Right lung (tissue), 5 donors: ENCODE data around the gene LMNTD2. TPM values are rescaled to one million over a fixed set of nuclear protein-coding genes. Genes with fewer than 3 reads are reported as not detected.

Experiments used
- DNase-seq, 2 donors: peaks; one replicate each; pipeline ENCODE4 v3.0.0-alpha.2; 2013
- polyA plus RNA-seq, 5 donors: library from polyadenylated mRNA; unstranded; fragments of 120-200 nt; gene quantifications; one replicate each; pipeline versions ENCODE4 v1.2.1 to v1.2.3, GENCODE V29; 2013; ENCODE audit warnings: inconsistent platforms in 1 of 5, low replicate concordance in 1 of 5; ENCODE audit not compliant: insufficient read length in 5 of 5, insufficient read depth in 1 of 5

The LMNTD2 gene
- polyA plus RNA-seq, 5 donors, result 1.6 to 4.9 (median 2.8) TPM

DNA sequence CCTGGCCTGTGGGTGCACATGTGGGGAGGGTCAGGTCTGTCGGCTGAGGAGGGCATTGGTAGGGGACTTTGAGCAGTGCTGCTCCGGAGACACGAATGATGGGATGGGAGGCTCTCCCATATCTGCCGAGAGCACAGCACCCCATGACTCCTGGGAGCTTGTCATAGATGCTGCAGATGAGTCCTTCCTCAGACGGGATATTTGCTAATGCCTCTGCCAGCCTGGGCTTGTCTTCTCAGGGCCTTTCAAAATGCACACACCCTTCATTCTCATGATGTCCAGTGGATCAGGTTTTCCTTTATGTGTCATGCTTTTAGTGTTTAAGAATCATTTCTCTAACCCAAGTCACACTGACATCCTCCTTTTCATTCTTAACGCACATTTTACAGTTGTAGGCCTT is 45.4 kb downstream of the LMNTD2 start:
- no peak for DNase-seq

DNA sequence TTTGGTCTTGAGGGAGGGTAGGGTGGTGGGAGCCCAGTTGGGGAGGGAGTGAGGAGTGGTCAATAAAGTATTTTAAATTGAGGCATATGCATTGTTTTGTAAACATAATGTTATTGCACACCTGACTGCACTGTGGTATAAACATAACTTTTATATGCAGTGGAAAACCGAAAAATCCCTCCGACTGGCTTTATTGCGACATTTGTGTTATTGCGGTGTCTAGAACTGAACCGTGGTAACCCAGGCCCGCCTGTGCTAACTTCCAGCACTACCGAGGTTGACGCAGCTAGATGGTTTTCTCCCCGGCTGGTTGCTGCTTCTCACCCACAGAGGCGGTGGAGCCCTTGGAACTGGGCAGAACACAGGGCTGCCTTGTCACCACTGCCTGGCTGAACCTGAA is 45.9 kb downstream of the LMNTD2 start:
- no peak for DNase-seq

GRCh38 chr11:512761-513595 is 47.6 kb downstream of the LMNTD2 start:
- DNase-seq, result no peak

DNA sequence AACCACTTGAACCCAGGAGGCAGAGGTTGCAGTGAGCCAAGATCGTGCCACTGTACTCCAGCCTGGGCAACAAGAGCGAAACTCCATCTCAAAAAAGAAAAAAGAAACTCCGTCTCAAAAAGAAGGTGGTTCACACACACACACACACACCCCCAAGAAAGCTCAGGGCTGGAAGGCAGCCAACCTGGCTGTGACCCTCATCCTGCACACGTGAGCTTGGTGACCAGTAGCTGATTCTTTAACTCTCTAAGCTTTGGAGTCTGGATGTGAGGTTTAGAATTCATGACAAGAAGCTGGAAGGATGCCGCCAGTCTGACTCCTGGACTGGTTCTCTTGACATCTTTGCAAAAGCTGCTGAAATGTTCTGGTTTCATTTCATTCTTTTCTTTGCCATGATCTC is 51.6 kb downstream of the LMNTD2 start:
- DNase-seq, result no peak

DNA sequence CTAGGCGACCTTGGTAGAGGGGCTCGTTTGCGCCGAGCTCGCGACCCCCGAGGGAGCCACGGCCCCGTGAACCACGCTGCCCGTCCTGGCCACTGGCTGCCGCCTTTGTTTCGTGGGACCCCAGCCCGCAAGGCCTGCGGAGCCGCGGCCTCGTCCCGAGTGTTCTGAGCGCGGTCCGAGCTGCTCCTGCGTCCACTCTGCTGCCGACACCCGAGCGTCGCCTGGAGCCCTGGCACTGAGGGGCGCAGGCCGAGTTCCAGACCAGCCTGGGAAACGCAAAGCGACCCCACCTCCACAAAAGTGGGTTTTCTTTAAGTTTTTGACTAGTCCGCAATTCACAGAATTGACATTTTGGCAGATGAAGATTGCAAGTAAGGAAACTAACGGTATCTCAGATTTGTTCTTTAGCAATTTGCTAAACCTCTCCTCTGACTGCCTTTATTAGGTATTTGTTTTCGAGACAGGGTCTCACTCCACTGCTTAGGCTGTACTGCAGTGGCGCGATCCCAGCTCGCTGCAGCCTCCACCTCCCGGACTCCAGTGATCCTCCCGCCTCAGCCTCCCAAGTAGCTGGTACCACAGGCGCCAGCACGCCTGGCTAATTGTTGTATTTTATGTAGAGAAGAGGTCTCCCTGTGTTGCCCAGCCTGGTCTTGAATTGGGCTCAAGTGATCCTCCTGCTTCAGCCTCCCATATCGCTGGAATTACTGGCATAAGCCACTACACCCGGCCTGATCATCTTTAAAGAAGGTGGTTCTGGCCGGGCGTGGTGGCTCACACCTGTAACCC is 52.6 kb downstream of the LMNTD2 start:
- DNase-seq, result no peak

DNA sequence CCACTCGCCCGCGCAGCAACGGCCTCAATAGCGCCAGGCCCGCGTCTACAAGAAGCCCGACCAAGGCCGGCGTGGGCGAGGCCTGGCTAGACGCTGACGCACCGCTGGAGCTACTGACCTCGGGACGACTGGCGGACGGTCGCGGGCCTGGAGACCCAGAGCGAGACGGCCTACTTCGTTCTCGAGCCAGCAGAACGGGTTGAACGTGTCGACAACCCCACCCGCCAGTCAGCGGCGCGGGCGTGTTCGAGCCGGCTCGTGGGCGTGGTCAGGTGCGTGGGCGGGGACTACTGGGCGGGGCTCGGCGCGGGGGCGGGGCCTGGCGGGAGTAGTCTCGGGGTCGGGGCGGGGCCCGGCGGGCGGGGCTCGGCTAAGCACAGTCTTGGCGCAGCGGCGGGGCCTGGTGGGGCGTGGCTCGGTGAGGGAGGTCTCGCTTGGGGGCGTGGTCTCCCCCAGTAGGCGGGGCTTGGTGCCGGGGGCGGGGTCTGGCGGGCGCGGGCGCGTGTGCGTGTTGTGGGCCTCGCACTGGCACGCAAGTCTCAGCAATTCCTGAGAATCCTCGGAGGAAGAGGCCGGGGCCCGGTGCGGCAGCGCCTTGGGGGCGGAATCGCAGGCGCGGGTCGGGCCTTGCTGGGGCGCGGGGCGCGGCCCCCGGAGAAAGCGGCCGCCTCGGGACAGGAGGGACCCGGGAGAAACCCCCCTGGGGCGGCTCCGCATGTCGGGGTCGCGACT is 53.4 kb downstream of the LMNTD2 start, which contains the start of gene RNH1:
Gene RNH1, minus strand, starts transcription at position 248 of the 732 bp plus-strand sequence. CDS start 5,080 bp downstream, outside the sequence.
- DNase-seq, result peak; percentile 91 to 92

DNA sequence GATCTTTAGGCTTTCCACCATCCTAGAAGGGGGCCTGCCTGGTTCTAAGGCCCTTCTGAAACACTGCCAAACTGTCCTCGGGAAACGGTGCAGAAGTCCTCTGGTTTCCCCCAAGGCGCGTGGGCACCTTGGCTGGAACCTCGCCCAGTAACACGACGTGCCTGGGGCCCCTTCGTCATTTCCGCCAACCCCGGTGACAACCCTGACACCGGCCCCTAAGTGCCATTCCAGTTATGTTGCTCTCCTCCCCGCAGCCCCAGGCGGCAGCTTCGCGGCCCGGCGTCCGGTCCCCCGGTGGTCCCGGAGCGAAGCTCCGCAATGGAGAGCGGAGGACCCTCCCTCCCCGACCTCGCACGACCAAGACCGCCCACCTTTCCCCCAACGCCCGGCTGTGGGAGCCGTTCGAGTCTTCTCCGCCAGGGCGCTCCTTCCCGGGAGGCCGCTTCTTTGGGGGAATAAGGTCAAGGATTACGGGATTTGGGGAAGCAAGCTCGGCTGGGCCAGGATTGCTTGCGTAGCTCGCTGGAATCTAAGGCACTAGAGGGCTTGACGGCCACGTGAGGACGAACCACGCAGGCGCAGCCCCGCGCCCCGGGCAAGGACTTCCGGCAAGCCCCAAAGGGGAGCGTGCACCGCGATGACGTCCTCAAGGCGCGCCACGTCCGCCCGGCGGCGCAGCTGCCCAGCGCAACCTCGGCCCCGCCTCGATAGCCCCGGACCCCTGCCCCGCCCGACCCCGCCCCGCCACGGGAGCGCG is 54.1 kb downstream of the LMNTD2 start:
- DNase-seq, result peak; percentile 98

- no peak for DNase-seq
These were observed 55.6 kb downstream of the LMNTD2 start for GRCh38 chr11:504994-505344.

Other genes starting within 250 kb of the LMNTD2 start
- gene IFITM1, start 246.7 kb downstream of the LMNTD2 start, polyA plus RNA-seq, result 10 to 100 TPM in 4 of 5 donors, 1 to 10 TPM in 1; 9.3 to 14.1 (median 13.2) TPM
- gene IFITM3, start 239.9 kb downstream of the LMNTD2 start, polyA plus RNA-seq, result 100 to 1,000 TPM; 255 to 655 (median 324) TPM
- gene B4GALNT4, start 191.2 kb downstream of the LMNTD2 start, polyA plus RNA-seq, result 10 to 100 TPM; 40.1 to 62.6 (median 57.2) TPM
- gene PKP3, start 166.5 kb downstream of the LMNTD2 start, polyA plus RNA-seq, result 10 to 100 TPM in 4 of 5 donors, 1 to 10 TPM in 1; 9.5 to 17.4 (median 13.3) TPM
- gene SIGIRR, start 145.7 kb downstream of the LMNTD2 start, polyA plus RNA-seq, result 10 to 100 TPM; 19.0 to 44.1 (median 33.8) TPM
- 1 to 10 TPM; 4.5 to 9.0 (median 6.8) TPM for gene ANO9, start 118.7 kb downstream of the LMNTD2 start, polyA plus RNA-seq
- gene PTDSS2, start 110.5 kb downstream of the LMNTD2 start, polyA plus RNA-seq, result 10 to 100 TPM; 21.2 to 31.5 (median 25.8) TPM
- 100 to 1,000 TPM in 1 of 5 donors, 10 to 100 TPM in 4; 63.3 to 130 (median 87.3) TPM for gene RNH1, start 53.5 kb downstream of the LMNTD2 start, polyA plus RNA-seq
- gene HRAS, start 25.2 kb downstream of the LMNTD2 start, polyA plus RNA-seq, result 10 to 100 TPM; 27.3 to 63.3 (median 38.2) TPM
- gene LRRC56, start 23.2 kb downstream of the LMNTD2 start, polyA plus RNA-seq, result 1 to 10 TPM; 2.3 to 5.0 (median 3.3) TPM
- 10 to 100 TPM; 16.5 to 41.2 (median 27.6) TPM for gene RASSF7, start 232 bp upstream of the LMNTD2 start, polyA plus RNA-seq
- 10 to 100 TPM; 16.0 to 28.3 (median 20.4) TPM for gene PHRF1, start 15.7 kb upstream of the LMNTD2 start, polyA plus RNA-seq
- gene IRF7, start 55.2 kb upstream of the LMNTD2 start, polyA plus RNA-seq, result 10 to 100 TPM in 3 of 5 donors, 1 to 10 TPM in 2; 6.9 to 19.1 (median 11.5) TPM
- gene CDHR5, start 64.2 kb upstream of the LMNTD2 start, polyA plus RNA-seq, result under 1 TPM; 0.20 to 0.86 (median 0.58) TPM
- 10 to 100 TPM in 1 of 5 donors, 1 to 10 TPM in 4; 1.2 to 14.9 (median 1.7) TPM for gene SCT, start 66.4 kb upstream of the LMNTD2 start, polyA plus RNA-seq
- gene DRD4, start 76.5 kb upstream of the LMNTD2 start, polyA plus RNA-seq, result 1 to 10 TPM in 2 of 5 donors, under 1 TPM in 3; 0.21 to 1.5 (median 0.74) TPM
- gene DEAF1, start 134.5 kb upstream of the LMNTD2 start, polyA plus RNA-seq, result 10 to 100 TPM; 32.7 to 49.5 (median 37.7) TPM
- gene TMEM80, start 135.1 kb upstream of the LMNTD2 start, polyA plus RNA-seq, result 10 to 100 TPM; 23.2 to 35.8 (median 29.9) TPM
- gene EPS8L2, start 145.5 kb upstream of the LMNTD2 start, polyA plus RNA-seq, result 10 to 100 TPM; 41.3 to 88.7 (median 81.2) TPM
- gene TALDO1, start 186.7 kb upstream of the LMNTD2 start, polyA plus RNA-seq, result 100 to 1,000 TPM; 100 to 129 (median 107) TPM
- 10 to 100 TPM; 41.4 to 80.2 (median 61.8) TPM for gene GATD1, start 216.7 kb upstream of the LMNTD2 start, polyA plus RNA-seq
- gene CEND1, start 229.4 kb upstream of the LMNTD2 start, polyA plus RNA-seq, result under 1 TPM in 3 of 5 donors, not detected in 2; 0.18 to 0.24 (median 0.22) TPM
- 10 to 100 TPM in 4 of 5 donors, 1 to 10 TPM in 1; 9.4 to 25.4 (median 15.7) TPM for gene SLC25A22, start 237.5 kb upstream of the LMNTD2 start, polyA plus RNA-seq
- gene PIDD1, start 244.5 kb upstream of the LMNTD2 start, polyA plus RNA-seq, result 10 to 100 TPM in 4 of 5 donors, 1 to 10 TPM in 1; 9.0 to 16.6 (median 11.6) TPM
- gene RPLP2, start 249.2 kb upstream of the LMNTD2 start, polyA plus RNA-seq, result 1,000 to 10,000 TPM; 1,010 to 1,715 (median 1,239) TPM